Osteoblast (primary cell): Measurements from ENCODE around the gene P2RX4. TPM values are rescaled to one million over a fixed set of nuclear protein-coding genes. Genes with fewer than 3 reads are reported as not detected.
"Not testable (repeated sequence)": the region's sequence is repeated elsewhere in the genome, so short reads cannot be mapped to it uniquely, and the experiment has no call there.

Experiments used
- DNase-seq: peaks from one replicate; pipeline ENCODE4 v3.0.0; 2011; ENCODE audit warnings: low spot score, mixed read lengths; ENCODE audit not compliant: insufficient read length; ENCODE audit errors: missing footprints
- H2AFZ ChIP-seq: 2 replicates; pipeline ENCODE4 v1.6.0; 2011; ENCODE audit warnings: mild to moderate bottlenecking, low read length
- H3K27ac ChIP-seq: 2 replicates; pipeline ENCODE4 v1.5.1; 2011; ENCODE audit warnings: mild to moderate bottlenecking, low read depth, low read length, moderate library complexity
- H3K27me3 ChIP-seq: 2 replicates; pipeline ENCODE4 v1.6.0; 2012; ENCODE audit warnings: mild to moderate bottlenecking, control low read depth, inconsistent platforms, low read length, moderate library complexity; ENCODE audit not compliant: insufficient read depth
- H3K36me3 ChIP-seq: 2 replicates; pipeline ENCODE4 v1.5.1; 2011; ENCODE audit warnings: mild to moderate bottlenecking, low read length, control low read depth, moderate library complexity; ENCODE audit not compliant: insufficient read depth
- H3K4me1 ChIP-seq: 2 replicates; pipeline ENCODE4 v1.5.1; 2011; ENCODE audit warnings: mild to moderate bottlenecking, low read length, control low read depth, moderate library complexity; ENCODE audit not compliant: insufficient read depth
- H3K4me2 ChIP-seq: 2 replicates; pipeline ENCODE4 v1.6.0; 2011; ENCODE audit warnings: mild to moderate bottlenecking, low read length; ENCODE audit not compliant: insufficient read depth
- H3K4me3 ChIP-seq: fragments of 200-600 bp; sonication (generic); 3 replicates; pipeline ENCODE4 v1.5.1; 2012; ENCODE audit warnings: mild to moderate bottlenecking, low read length, inconsistent platforms; ENCODE audit not compliant: insufficient read depth
- H3K79me2 ChIP-seq: 2 replicates; pipeline ENCODE4 v1.6.0; 2012; ENCODE audit warnings: mild to moderate bottlenecking, low read length, control low read depth, inconsistent platforms; ENCODE audit not compliant: insufficient read depth
- H3K9me3 ChIP-seq: 2 replicates; pipeline ENCODE4 v1.5.1; 2011; ENCODE audit warnings: low read depth, low read length, control low read depth
- H4K20me1 ChIP-seq: 2 replicates; pipeline ENCODE4 v1.6.0; 2012; ENCODE audit warnings: mild to moderate bottlenecking, low read length, control low read depth; ENCODE audit not compliant: insufficient read depth
- CTCF ChIP-seq: IDR thresholded peaks from 2 replicates; pipeline ENCODE4 v1.5.1; 2011; ENCODE audit warnings: mild to moderate bottlenecking, low read depth, low read length, moderate library complexity; ENCODE audit errors: extremely low read depth
- total RNA-seq: library from RNA; depleted of rRNA; stranded (reverse); fragments of >200 nt; gene quantifications from 2 replicates; pipeline ENCODE4 v1.2.3, GENCODE V29; 2012

P2RX4 gene
- total RNA-seq, 1 donor, result 23.5 TPM

- Histone ChIP-seq H3K79me2 (peaks cover 54% of the 10 kb centered on the region), H3K4me1 (peaks cover 9% of the 10 kb centered on the region), H3K27ac (no peak overlapping the region), H3K27me3 (no peaks in the 10 kb centered on the region), H3K4me2 (no peak overlapping the region), H3K4me3 (no peak overlapping the region), H3K9me3 (no peaks in the 10 kb centered on the region), H4K20me1 (peaks cover 12% of the 10 kb centered on the region), H3K36me3 (peaks cover 10% of the 10 kb centered on the region), H2AFZ (no peak overlapping the region)
- no peak for DNase-seq
- no peak for TF ChIP-seq CTCF
Measured at GRCh38 chr12:121279071-121279375, 69.1 kb downstream of the P2RX4 start.

- DNase-seq, result no peak
- H2AFZ ChIP-seq, result no peak overlapping the region
- no peaks in the 10 kb centered on the region for H3K9me3 ChIP-seq
- no peaks in the 10 kb centered on the region for H3K27me3 ChIP-seq
- no peak overlapping the region for H3K4me2 ChIP-seq
- H3K27ac ChIP-seq, result no peak overlapping the region
- H3K4me1 ChIP-seq, result peaks cover 10% of the 10 kb centered on the region
- TF ChIP-seq CTCF, result no peak
- H4K20me1 ChIP-seq, result peaks cover 14% of the 10 kb centered on the region
- no peak overlapping the region for H3K4me3 ChIP-seq
- peaks cover 5% of the 10 kb centered on the region for H3K36me3 ChIP-seq
- peaks cover 53% of the 10 kb centered on the region for H3K79me2 ChIP-seq
Measured at GRCh38 chr12:121279507-121279915, 69.6 kb downstream of the P2RX4 start.

- not testable (repeated sequence) for H3K27ac ChIP-seq, H3K4me3 ChIP-seq, H3K9me3 ChIP-seq, DNase-seq, H3K27me3 ChIP-seq, H3K4me2 ChIP-seq, H2AFZ ChIP-seq, H3K36me3 ChIP-seq
- peaks cover 55% of the 10 kb centered on the region for H3K79me2 ChIP-seq
- peaks cover 12% of the 10 kb centered on the region for H3K4me1 ChIP-seq
- peaks cover 18% of the 10 kb centered on the region for H4K20me1 ChIP-seq
Measured at GRCh38 chr12:121280531-121280930, 70.6 kb downstream of the P2RX4 start.

- H3K36me3 ChIP-seq, H2AFZ ChIP-seq, H3K4me2 ChIP-seq, H3K27me3 ChIP-seq, H3K27ac ChIP-seq, H3K4me3 ChIP-seq, H3K9me3 ChIP-seq, DNase-seq: not testable (repeated sequence)
- Histone ChIP-seq H3K4me1 (peaks cover 12% of the 10 kb centered on the region), H4K20me1 (peaks cover 22% of the 10 kb centered on the region), H3K79me2 (peaks cover 58% of the 10 kb centered on the region)
Measured at GRCh38 chr12:121281116-121281515, 71.2 kb downstream of the P2RX4 start.

- H3K4me2 ChIP-seq, result no peak overlapping the region
- no peak overlapping the region for H3K4me3 ChIP-seq
- H3K4me1 ChIP-seq, result peaks cover 6% of the 10 kb centered on the region
Measured at GRCh38 chr12:121282072-121282742, 72.3 kb downstream of the P2RX4 start.

GRCh38 chr12:121282910-121283309 lies 73.0 kb downstream of the P2RX4 start:
- DNase-seq, H3K4me1 ChIP-seq: not testable (repeated sequence)
- H3K79me2 ChIP-seq, result peaks cover 69% of the 10 kb centered on the region

More at GRCh38 chr12:121282072-121282742, 72.3 kb downstream of the P2RX4 start:
- peaks cover 64% of the 10 kb centered on the region for H3K79me2 ChIP-seq
- H4K20me1 ChIP-seq, result peaks cover 27% of the 10 kb centered on the region
- peaks cover 5% of the 10 kb centered on the region for H3K36me3 ChIP-seq
- TF ChIP-seq CTCF, result no peak
- no peak overlapping the region for H2AFZ ChIP-seq
- no peak for DNase-seq
- no peaks in the 10 kb centered on the region for H3K27me3 ChIP-seq
- no peak overlapping the region for H3K27ac ChIP-seq
- H3K9me3 ChIP-seq, result no peaks in the 10 kb centered on the region

More at GRCh38 chr12:121282910-121283309, 73.0 kb downstream of the P2RX4 start:
- H2AFZ ChIP-seq, H3K4me2 ChIP-seq, H3K4me3 ChIP-seq, H3K36me3 ChIP-seq, H3K27ac ChIP-seq, H3K27me3 ChIP-seq, H3K9me3 ChIP-seq: not testable (repeated sequence)
- peaks cover 27% of the 10 kb centered on the region for H4K20me1 ChIP-seq
